Left ventricle myocardium inferior (tissue), 1 donor: Measurements from ENCODE around the gene HOXC13. TPM values are rescaled to one million over a fixed set of nuclear protein-coding genes. Genes with fewer than 3 reads are reported as not detected.

Source experiments
- DNase-seq: peaks from one replicate; pipeline ENCODE4 v3.0.0-alpha.2; 2020
- H3K27ac ChIP-seq: fragments of 200-600 bp; replicated peaks from 2 replicates; pipeline ENCODE4 v1.8.0; 2021
- H3K27me3 ChIP-seq: fragments of 200-600 bp; 2 replicates; pipeline ENCODE4 v1.8.0; 2021; ENCODE audit warnings: low read depth
- H3K36me3 ChIP-seq: fragments of 200-600 bp; 2 replicates; pipeline ENCODE4 v1.8.0; 2021
- H3K4me1 ChIP-seq: fragments of 200-600 bp; 2 replicates; pipeline ENCODE4 v1.8.0; 2021
- H3K4me3 ChIP-seq: fragments of 200-600 bp; 2 replicates; pipeline ENCODE4 v1.8.0; 2021; ENCODE audit warnings: mild to moderate bottlenecking, moderate library complexity
- H3K9me3 ChIP-seq: fragments of 200-600 bp; replicated peaks from 2 replicates; pipeline ENCODE4 v1.8.0; 2021
- CTCF ChIP-seq: fragments of 200-600 bp; IDR thresholded peaks from 2 replicates; pipeline ENCODE4 v1.8.0; 2021; ENCODE audit warnings: antibody characterized with exemption, mild to moderate bottlenecking, borderline replicate concordance
- intact Hi-C: fragments of 100-400 bp; cut with micrococcal nuclease; formaldehyde crosslinking; loops from one replicate; pipeline ENCODE4 v1.11.0; 2022
- total RNA-seq: library from RNA; stranded (reverse); fragmentation: NEBNext Ultra II Directional; extraction: Animal tissue kit (Norgen Biotek cat#: 25700); gene quantifications from one replicate; pipeline ENCODE4 v1.2.1, GENCODE V29; 2021
- donor health status: DM: no; HTN: yes; CAD: no; lungs with severe emphysema.

Gene HOXC13
- total RNA-seq, 1 donor from 2014 or later, result not detected

- Histone ChIP-seq H3K9me3 (no peaks in the 10 kb centered on the region), H3K27ac (no peak overlapping the region), H3K4me1 (peaks cover 12% of the 10 kb centered on the region), H3K27me3 (peaks cover 100% of the 10 kb centered on the region), H3K36me3 (no peaks in the 10 kb centered on the region), H3K4me3 (no peak overlapping the region)
- no peak for DNase-seq
- no peak for TF ChIP-seq CTCF
- intact Hi-C loops, result no loop called here
These were observed 10.3 kb downstream of the HOXC13 start for GRCh38 chr12:53948650-53949593.

- H3K27ac ChIP-seq, result no peak overlapping the region
- DNase-seq, result no peak
- H3K4me1 ChIP-seq, result peaks cover 12% of the 10 kb centered on the region
- no peak overlapping the region for H3K4me3 ChIP-seq
- H3K9me3 ChIP-seq, result no peaks in the 10 kb centered on the region
- H3K27me3 ChIP-seq, result peaks cover 100% of the 10 kb centered on the region
- no peaks in the 10 kb centered on the region for H3K36me3 ChIP-seq
- TF ChIP-seq CTCF, result no peak
- intact Hi-C loops, result no loop called here
These were observed 11.2 kb downstream of the HOXC13 start for GRCh38 chr12:53949631-53950436.

- Histone ChIP-seq H3K27ac (no peak overlapping the region), H3K4me3 (no peak overlapping the region), H3K27me3 (peaks cover 100% of the 10 kb centered on the region), H3K4me1 (peaks cover 12% of the 10 kb centered on the region), H3K9me3 (no peaks in the 10 kb centered on the region), H3K36me3 (no peaks in the 10 kb centered on the region)
- intact Hi-C loops, result no loop called here
- no peak for TF ChIP-seq CTCF
- no peak for DNase-seq
These were observed 11.8 kb downstream of the HOXC13 start for GRCh38 chr12:53950437-53950773.

GRCh38 chr12:53950789-53951576 is 12.4 kb downstream of the HOXC13 start:
- Histone ChIP-seq H3K27me3 (peaks cover 100% of the 10 kb centered on the region), H3K4me3 (no peak overlapping the region), H3K36me3 (no peaks in the 10 kb centered on the region), H3K27ac (no peak overlapping the region), H3K9me3 (no peaks in the 10 kb centered on the region), H3K4me1 (peaks cover 12% of the 10 kb centered on the region)
- intact Hi-C loops, result no loop called here
- no peak for DNase-seq
- TF ChIP-seq CTCF, result no peak
